T-helper 1 cell (primary cell): ENCODE results near the gene CLDN8.

ENCODE experiments used
- DNase-seq, 5 donors: peaks; one replicate each; pipeline ENCODE4 v3.0.0-alpha.2; 2012 to 2020
- total RNA-seq, 4 donors: gene quantifications; one replicate each; lab custom pipeline; 2026; lab: John Stamatoyannopoulos, UW

CLDN8 gene
- 0 reads per million in 4 donors for total RNA-seq

DNA sequence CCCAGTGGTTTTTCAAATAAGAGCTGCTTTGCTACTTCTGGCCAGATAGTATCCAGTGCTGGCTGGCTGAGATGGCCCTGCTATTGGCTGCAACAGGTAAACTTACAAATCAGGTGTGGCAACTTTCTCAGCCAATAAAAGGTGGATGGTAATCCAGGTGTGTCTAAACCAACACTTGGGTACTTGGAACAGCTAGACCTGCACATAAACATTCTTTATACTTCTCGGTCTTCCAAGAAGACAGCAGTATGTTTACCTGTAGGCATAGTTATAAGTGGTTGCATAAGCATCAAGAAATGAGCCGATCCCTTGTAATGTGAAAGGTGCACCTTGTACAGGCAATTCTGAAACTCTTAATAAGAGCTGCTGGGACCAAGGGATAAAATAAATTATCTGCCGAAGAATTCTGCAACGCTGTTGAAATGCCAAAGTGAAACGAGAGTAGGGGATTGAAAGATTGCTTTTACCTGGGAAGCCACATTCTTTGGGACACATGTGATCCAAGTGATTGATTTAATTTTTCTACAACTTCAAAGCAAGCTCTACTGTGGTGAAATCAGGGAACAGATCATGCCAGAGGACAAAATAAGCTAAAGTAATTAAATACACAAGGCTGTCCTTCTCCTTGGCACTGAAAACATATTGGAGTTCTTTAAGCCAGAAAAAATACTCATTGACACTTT, at the start of gene CLDN8:
Gene CLDN8 (minus strand): TSS at position 57 of the 683 bp plus-strand sequence. CDS start 172 bp downstream, outside the sequence.
- DNase-seq, result no peak

DNA sequence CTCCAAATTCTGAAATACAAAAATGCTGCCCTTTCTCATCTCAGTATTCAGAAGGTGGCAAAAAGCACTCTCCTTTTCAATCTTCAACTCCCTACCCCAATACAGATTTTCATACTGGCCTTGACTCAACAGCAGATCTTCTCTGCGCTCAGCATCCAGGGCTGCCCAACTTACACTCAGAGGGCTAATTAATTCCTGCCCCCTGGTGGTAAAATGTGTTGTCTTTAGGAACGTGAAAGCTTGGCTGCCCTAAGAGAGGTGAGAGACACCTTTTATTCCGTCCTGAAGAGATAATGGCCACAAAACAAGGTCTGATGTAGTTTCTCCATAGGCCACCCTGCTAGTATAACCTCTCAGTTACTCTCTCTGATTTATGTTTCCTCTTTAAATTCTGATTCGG, 41.9 kb upstream of the CLDN8 start:
- no peak for DNase-seq

DNA sequence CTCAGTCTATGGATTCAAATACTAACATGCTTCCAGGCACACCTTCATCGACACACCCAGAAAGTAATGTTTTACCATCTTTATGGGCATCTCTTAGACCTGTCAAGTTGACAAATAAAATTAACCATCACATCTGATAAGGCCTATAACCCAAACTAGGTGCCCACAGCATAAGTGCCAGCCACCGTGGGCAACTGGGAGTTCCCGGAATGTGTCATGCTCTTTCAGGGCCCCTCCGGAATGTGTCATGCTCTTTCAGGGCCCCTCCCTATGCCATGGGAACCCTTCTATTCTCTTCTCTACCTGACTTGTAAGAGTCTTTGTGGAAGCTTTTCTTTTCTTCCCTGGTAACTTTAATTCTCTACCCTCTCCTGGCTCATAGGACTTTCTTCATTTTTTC, 40.2 kb upstream of the CLDN8 start:
- no peak for DNase-seq

DNA sequence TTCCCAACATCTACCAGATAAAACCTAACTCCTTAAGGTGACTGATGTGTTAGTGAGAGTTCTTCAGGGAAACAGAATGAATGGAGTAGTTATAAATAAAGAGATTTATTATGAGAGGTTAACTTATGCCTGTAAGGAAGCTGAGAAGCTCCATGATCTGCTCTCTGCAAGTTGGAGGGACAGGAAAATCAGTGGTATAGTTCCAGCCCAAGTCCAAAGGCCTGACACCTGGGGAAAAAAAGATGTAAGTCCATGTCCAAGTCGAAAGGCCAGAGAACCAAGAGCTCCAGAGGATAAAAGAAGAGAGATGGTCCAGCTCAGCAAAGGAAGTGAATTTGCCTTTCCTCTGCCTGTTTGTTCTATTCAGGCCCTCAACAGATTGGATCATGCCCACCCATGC, 39.8 kb upstream of the CLDN8 start:
- no peak for DNase-seq

GRCh38 chr21:30251781-30252180, 35.9 kb upstream of the CLDN8 start:
- no peak for DNase-seq

DNA sequence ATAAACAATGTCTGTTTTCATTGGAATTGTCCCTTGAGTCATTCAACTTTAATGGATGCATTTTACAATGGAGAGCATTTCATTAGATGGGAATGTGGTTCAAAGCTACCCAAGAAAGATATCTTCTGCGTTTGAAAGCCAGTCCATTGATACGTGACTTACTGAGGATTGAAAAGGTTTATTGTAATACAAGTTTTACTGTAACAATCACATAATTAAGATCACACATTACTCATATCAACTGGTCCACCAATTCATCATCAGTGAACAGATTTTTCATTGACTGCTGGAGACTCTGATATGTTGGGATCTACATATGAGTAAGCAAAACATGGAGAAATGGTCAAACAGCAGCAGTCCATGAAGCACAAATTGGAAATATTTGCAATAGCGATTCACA, 34.0 kb upstream of the CLDN8 start:
- no peak for DNase-seq

DNA sequence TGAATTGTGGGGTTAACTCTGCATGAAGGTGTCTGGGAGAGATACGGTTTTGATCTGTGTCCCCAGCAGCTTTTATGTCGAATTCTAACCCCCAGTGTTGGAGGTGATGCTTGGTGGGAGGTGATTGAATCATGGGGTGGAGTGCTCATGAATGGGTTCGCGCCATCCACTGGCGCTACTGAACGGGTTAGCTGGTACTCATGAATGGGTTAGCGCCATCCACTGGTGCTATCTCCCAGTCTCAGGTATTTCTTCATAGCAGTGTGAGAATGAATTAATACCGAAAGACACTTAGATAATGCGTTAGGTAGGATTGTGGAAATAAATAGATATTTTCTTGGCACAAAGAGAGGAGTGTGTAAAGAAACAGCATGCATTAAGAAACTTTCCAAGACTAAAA, 32.9 kb upstream of the CLDN8 start:
- DNase-seq, result no peak

DNA sequence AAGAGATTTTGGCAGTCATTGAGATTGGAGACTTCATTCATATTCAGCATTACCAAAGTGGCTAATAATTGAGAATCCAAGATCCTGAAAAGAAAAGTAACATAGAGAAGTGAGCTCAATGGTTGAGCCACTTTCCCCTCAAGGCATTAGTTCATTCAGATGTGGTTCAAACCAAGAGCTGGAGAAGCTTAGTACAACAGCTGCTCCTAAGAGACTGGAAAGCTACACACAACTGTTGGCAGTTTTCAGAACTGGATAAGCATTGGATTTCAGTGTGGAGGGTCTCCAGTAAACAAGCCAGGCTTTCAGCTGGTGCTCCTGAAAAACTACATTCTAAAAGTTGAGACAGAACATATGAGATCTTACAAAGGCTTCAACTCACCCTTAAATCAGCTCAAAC, 29.2 kb upstream of the CLDN8 start:
- no peak for DNase-seq

GRCh38 chr21:30243691-30244090, 27.8 kb upstream of the CLDN8 start:
- DNase-seq, result no peak

DNA sequence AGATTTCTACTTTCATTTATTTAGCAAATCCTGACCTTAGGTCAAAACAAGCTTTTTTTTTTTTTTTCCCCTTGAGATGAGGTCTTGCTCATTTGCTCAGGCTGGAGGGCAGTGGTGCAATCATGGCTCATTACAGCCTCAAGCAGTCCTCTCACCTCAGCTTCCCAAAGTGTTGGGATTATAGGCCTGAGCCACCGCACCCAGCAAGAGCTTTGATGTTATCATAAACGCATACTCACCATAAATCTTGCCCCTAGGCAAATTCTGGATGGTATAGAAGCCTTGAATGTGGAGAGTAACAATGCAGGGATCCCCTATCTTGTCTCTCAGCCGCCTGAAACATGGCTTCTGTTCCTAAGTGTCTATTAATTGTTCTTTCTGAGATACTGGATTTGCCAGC, 24.8 kb upstream of the CLDN8 start:
- no peak for DNase-seq

- DNase-seq, result no peak
These were observed 22.3 kb upstream of the CLDN8 start for GRCh38 chr21:30238168-30238567.

- DNase-seq, result no peak
These were observed 18.7 kb upstream of the CLDN8 start for GRCh38 chr21:30234643-30235042.

DNA sequence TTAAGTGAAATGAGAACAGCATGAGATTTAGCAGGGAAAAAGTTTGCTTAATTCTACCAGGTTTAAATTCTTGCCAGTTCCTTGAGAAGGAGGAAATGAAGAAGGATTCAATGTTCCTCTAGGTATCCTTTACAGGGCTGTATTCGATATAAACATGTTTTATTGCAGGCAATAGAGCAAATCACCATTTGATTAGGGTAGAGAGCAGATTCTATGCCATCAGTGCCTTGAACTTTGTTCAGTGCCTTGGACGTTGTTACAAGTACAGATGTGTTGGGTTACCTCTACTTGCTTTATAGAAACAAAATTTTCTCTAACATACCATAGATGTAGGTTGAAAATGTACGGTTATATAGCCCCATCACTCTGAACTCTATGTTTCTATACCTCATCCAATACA, 18.2 kb upstream of the CLDN8 start:
- no peak for DNase-seq

- DNase-seq, result no peak
These were observed 17.5 kb upstream of the CLDN8 start for GRCh38 chr21:30233228-30234020.

- no peak for DNase-seq
These were observed 16.1 kb upstream of the CLDN8 start for GRCh38 chr21:30232011-30232410.

DNA sequence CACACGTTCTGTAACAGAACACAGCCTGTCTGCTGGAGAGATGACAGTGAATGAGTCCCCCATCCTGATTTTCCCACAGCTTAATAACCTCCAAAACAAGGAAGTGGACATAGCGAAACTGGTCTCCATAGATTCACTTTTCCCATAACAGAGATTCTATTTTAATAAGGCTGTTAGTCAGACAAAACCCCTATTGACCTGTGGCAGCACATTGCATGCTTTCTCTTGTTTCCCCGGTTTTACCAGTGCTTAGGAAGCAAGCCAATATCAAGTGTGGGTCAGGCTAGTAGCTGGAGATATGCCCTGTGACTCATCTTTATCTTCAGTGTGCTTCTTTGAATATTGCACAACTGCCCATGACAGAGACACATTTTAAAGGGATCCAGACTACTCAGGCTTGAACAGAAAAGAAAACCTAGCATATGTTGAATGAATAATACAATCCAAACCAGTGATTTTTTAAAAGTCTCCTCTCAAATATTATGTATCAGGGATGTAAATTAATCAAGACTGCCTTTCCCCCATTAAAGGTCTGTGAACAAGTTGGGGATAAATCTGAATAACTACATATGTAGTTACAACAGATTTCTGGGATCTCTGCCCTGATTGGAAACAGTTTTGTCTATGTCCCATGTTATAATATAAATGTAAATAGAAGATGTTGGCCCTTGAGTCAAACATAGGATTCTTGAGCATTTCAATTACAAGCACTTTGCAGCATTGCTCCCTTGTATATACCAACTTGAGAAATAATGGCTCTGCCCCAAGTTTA, 11.9 kb upstream of the CLDN8 start:
- no peak for DNase-seq

- no peak for DNase-seq
These were observed 11.2 kb upstream of the CLDN8 start for GRCh38 chr21:30227128-30227527.

DNA sequence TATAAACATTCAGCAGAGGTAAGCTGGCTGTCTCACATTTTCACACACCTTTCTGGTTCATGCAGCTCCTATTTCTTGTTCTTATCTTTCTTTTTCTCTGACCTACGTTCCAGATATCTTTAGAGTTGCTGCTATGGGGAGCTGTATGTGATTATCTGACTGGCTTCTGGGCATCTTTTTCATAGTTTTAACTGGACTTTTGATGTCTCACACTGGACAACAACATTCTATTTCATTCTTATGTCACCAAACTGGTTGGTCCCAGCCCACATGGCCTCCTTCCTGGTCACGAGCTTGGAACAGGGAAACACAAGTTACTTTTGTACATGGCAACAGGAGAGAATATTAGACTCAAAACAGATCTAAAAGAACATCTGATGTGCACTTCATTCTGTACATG, 7.7 kb upstream of the CLDN8 start:
- no peak for DNase-seq

DNA sequence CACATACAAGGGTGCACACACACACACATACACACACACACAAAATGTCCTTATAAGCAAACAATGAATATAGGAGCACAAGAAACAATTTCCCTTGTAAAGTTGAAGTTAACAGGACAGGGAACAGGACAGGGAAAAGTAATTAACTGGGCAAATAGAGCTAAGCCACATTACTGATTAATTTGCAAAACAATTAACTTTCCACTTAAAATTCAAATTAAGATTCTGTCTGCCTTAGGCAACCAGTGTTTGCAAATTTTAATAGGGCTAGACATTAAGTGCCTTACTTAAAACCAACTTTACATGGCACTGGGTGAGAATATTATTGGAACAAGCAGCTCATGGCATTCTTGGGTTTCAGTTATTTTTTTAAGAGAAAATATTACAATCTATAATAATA, 6.8 kb upstream of the CLDN8 start:
- no peak for DNase-seq

DNA sequence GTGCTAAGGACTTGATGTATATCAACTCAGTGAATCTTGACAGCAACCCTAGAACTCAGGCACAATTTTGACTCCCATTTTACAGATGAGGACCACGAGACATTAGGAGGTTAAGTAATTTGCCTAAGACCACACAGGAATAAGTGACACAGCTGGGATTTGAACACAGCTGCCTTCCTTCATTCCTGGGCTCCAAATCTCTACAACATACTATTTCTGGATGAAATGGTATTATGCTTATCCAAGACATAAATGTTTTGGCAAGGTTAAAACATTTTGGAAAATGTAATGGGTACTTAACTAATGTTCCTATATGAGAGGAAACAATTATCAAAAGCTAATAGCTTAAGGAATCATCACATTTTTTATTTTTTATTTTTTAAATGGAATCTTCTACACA, 4.8 kb downstream of the CLDN8 start:
- no peak for DNase-seq

GRCh38 chr21:30209601-30210000, 6.3 kb downstream of the CLDN8 start:
- DNase-seq, result no peak

- DNase-seq, result no peak
These were observed 8.7 kb downstream of the CLDN8 start for GRCh38 chr21:30207252-30207579.

- no peak for DNase-seq
These were observed 9.2 kb downstream of the CLDN8 start for GRCh38 chr21:30206551-30207251.
